ENCODE results near the gene ADAMTS4. TPM values are rescaled to one million over a fixed set of nuclear protein-coding genes. Genes with fewer than 3 reads are reported as not detected.

Gene ADAMTS4
- total and polyA plus RNA-seq, 9 of the 15 experiments (the other 6 are each of a cell fraction or from before 2014, with no cell fraction given) = 0.07 to 3.7 (median 0.41) TPM

DNA sequence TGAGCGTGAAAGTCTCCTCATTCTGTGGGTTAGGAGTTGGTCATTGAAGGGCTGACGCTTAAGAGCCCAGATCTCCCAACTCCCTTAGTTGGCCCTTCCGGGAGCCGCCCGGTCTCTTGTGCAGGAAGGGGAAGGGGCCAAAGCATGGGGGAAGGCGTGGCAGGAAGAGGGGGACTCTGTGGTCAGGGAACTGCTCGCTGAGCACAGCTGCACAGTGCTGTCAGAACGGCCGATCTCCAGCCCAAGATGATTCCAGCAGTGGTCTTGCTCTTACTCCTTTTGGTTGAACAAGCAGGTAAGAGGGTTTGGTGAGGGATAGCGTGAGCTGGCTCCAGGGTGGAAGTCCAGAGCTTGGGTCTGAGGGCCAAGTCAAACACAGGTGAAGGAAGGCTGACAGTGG, 16.2 kb upstream of the ADAMTS4 start, which contains the start of gene FCER1G (continued):
- TF ChIP-seq CHD7 (IDR thresholded peaks at IDR 0.05; ENCODE audit: low read depth, low read length) (no peak), PPARD (CRISPR knock-in tag; IDR thresholded peaks at IDR 0.05) (no peak), SMAD2 (IDR thresholded peaks at IDR 0.05; ENCODE audit: low read depth, low read length) (no peak), THRB (CRISPR knock-in tag; conservative IDR thresholded peaks at IDR 0.05) (0 out of 2 replicates have a peak, but pooled peaks have one; percentile 25), CREM (IDR thresholded peaks at IDR 0.05; ENCODE audit: low read depth) (no peak), MTF1 (CRISPR knock-in tag; IDR thresholded peaks at IDR 0.05; ENCODE audit: borderline replicate concordance) (no peak), JUNB (CRISPR knock-in tag; conservative IDR thresholded peaks at IDR 0.05) (no peak), FOS (IDR thresholded peaks at IDR 0.05; ENCODE audit: extremely low read depth, insufficient read length) (no peak), TSC22D4 (tag; IDR thresholded peaks at IDR 0.05) (no peak), BRD4 (IDR thresholded peaks at IDR 0.05) (no peak), KAT2B (IDR thresholded peaks at IDR 0.05; ENCODE audit: low read depth, low read length) (no peak), MXD1 (CRISPR knock-in tag; IDR thresholded peaks at IDR 0.05; ENCODE audit: borderline replicate concordance, poor library complexity, severe bottlenecking) (no peak)
- TF ChIP-seq, protein P1, sequence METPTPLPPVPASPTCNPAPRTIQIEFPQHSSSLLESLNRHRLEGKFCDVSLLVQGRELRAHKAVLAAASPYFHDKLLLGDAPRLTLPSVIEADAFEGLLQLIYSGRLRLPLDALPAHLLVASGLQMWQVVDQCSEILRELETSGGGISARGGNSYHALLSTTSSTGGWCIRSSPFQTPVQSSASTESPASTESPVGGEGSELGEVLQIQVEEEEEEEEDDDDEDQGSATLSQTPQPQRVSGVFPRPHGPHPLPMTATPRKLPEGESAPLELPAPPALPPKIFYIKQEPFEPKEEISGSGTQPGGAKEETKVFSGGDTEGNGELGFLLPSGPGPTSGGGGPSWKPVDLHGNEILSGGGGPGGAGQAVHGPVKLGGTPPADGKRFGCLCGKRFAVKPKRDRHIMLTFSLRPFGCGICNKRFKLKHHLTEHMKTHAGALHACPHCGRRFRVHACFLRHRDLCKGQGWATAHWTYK (CRISPR knock-in tag; IDR thresholded peaks at IDR 0.05) = 0 out of 2 replicates have a peak, but pooled peaks have one; percentile 36
